GM19324 (cell line): ENCODE results near the gene KRTCAP2.
A peak's percentile ranks its signal among the peaks of the same experiment; 100 is the strongest.
"Not testable (repeated sequence)": the region's sequence is repeated elsewhere in the genome, so short reads cannot be mapped to it uniquely, and the experiment has no call there.

Experiments used
- ATAC-seq: cut with Tn5 transposase; IDR thresholded peaks from one replicate; pipeline ENCODE4 v1.9.1; 2021; ENCODE audit warnings: mild to moderate bottlenecking, moderate library complexity; ENCODE audit not compliant: unreplicated experiment, low FRiP score

Gene KRTCAP2

DNA sequence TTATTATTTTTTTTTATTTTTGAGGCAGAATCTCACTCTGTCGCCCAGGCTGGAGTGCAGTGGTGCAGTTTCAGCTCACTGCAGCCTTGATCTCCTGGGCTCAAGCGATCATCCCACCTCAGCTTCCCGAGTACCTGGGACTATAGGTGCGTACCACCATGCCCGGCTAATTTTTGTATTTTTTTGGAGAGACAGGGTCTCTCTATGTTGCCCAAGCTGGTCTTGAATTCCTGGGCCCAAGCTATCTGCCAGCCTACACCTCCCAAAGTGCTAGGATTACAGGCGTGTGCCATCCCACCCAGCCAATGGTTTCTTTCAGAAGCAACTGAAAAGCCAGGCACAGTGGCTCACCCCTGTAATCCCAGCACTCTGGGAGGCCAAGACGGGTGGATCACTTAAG is 2.3 kb downstream of the KRTCAP2 start:
- no peak for ATAC-seq

DNA sequence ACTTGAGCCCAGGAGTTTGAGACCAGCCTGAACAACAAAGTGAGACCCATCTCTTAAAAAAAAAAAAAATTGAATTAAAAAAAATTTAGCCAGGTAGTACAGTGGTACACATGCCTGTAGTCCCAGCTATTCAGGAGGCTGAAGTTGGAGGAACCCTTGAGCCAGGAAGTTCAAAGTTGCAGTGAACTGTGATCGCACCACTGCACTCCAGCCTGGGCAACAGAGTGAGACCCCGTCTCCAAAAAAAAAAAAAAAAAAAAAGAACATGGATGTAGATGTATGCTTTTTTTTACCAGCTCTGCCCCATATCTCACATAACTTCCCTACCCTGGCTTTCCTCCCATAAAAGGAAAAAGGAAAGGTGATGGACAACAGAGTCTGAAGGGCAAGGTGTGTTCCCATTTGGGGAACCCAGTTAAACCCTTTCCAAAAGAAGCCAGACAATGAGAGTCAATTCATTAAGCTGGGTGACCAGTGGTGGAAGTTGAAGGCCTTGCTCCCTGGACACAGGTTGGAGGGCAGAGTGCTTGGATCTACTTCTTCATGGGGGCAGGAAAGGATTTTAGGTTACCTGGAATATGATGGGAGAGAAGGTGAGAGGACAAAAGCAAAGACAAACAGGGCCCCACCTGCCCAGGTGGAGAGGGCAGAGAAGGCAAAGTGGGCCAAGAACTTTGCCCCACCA is 2.9 kb downstream of the KRTCAP2 start:
- ATAC-seq, result no peak

DNA sequence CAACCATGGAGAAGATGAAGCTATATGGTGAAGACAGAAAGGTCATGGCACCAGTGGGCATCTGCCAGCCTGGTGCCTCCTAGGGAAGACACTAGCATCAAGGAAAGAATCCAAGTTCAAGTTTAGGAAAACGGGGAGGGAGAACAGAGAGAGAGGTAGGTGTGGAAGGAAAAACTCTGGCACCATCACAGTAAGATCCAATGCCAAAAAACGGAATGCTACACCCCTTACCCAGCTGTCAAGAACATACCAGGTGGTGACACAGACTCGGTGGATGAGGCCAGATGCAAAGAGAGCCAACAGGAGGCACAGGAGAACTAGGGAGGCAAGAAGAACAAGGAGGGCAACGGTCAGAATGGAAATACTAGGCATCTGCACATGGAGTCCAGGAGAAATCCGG is 3.6 kb downstream of the KRTCAP2 start:
- ATAC-seq, result no peak

DNA sequence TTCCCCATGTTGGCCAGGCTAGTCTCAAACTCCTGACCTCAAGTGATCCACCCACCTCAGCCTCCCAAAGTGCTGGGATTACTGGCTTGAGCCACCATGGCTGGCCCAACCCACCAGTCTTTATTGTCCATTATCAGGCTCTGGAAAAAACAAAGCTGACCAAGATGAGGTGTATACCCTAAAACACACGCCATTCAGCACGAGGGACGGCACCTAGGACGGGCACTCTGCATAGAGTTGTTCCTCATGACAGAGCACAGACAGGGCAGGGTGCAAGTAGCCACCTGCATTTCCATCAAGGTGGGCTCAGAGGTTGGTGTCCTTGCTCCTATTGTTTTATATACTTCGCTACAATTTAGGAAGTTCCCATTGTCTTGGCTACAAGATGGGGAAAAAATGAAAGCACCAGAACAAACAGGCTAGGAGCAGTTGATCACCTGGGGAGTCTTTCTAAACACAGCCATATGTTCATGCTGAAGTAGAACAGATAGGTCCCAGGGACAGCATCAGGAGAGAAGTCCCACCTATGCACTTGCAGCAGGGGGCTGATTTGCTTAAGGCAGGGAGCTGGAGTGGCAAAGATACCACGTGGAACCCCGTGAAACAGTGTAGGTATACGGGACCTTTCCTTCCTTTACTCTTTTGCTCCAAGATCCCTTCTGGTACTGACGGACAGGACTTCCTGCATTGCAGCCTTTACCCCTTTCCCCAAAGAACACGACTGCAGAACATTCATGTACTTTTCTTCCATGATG is 4.5 kb downstream of the KRTCAP2 start:
- ATAC-seq, result no peak

DNA sequence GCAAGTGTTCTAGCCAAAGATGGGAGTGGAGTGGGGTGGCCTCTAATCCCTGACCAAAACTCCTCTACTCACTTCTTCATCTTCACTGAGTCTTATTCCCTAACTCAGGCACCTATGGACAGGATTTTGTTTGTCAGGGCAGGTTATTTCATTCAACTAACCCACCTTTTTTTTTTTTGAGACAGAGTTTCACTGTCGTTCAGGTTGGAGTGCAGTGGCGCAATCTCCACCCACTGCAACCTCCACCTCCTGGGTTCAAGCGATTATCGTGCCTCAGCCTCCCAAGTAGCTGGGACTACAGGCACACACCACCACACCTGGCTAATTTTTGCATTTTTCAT is 5.0 kb downstream of the KRTCAP2 start:
- ATAC-seq, result not testable (repeated sequence)

DNA sequence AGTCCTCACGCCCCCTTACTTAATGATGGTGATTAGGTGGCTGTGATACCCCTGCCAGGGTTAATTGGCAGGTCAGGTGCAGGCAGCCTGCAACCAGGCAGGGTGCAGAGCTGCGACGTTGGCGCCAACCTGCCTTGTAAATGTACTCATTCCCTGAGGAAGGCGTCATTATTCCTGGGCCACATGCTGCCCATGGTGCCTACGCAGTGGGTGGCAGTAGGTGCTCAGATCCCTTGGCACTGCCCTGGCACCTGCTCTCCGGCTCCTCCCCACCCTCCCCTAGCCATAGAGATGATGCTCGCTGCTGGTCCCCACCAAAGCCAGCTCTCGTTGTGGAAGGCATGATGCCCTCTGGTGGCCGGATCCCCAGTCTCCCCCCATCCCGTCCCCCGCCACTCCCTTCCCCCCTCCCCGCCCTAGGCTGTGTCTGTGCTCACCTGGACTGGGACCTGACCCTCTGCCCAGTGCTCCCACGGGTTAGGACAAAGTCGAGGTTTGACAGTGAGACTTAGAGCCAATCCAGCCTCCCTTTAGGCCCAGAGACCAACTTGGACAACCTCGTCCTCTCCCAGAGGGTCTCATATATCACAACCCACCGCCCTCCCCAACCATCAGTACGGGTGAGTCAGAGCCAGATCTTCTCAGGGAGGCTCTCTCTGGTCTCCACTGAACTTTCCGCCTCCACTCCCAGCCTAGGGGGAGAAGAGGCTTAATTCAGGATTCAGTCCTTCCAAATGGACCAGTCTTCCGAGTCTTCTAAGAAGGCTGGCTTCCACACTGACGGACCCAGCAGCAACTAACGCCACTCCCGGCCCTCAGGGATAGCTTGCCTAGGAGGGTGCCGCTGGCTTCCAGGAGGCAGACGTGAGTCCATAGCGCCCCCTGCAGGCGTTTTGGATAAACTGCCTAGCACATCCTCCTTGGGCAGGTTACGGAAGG is 5.7 kb downstream of the KRTCAP2 start:
- no peak for ATAC-seq

DNA sequence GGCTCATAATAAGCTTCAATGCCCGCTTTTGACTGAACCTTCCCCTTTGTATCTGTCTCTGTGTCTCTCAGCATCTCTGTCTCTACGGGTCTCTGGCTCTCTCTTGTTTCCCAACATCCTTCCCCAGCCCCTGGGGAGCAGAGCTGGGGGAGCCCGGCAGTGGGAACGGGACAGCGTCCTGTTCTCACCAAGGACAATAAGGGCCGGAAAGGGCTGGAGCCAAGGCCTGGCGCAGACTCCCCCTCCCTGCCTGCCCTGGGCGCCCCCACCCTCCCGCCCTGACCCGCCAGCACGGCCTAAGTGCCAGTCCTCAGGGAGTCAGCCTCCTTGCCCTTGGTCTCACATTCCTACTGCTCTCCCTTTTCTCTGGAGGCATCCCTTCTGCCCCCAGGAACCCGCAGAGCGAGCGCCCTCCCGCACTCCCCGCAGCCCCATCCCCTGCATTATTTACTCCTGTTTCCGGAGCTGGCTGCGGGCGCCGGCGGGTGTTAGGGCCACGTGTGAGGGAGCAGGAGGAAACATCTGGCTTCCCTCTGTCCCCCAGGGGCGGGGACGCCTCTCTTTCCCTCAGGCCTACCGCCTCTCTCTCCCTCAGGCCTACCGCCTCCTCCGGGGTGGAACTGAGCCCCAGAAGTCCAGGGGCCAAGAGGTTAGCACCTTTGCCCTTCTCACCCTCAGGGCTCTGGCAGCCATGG is 6.5 kb downstream of the KRTCAP2 start:
- no peak for ATAC-seq

DNA sequence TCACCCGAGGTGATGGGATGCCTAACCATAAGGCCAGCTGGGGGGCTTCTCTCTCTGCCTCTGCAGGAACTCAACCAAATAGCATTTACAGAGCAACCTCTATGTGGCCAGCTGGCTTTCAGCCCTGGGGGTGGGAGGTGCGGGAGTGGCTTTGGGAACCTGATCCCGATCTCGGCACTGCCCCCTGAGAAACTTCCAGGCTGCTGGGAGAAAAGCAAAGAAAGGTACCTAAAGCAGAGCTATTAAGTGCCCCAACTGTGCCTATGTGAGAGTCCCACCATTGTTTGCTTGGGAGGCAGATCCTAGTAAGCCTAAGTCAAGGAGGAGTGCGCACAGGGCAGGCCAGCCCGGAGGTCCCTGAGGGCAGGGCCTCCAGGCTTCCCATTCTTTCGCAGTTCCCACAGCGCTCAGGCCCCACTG is 7.0 kb downstream of the KRTCAP2 start:
- ATAC-seq, result no peak

DNA sequence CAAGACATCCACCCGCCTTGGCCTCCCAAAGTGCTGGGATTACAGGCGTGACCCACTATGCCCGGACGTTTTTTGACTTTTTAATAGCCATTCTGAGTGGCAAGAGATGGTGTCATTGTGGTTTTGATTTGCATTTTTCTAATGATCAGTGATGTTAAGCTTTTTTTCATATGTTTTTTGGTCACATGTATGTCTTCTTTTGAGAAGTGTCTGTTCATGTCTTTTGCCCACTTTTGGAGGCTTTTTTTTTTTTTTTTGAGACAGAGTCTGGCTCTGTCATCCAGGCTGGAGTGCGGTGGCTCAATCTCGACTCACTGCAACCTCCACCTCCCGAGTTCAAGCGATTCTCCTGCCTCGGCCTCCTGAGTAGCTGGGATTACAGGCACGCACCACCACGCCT is 8.5 kb downstream of the KRTCAP2 start:
- not testable (repeated sequence) for ATAC-seq

DNA sequence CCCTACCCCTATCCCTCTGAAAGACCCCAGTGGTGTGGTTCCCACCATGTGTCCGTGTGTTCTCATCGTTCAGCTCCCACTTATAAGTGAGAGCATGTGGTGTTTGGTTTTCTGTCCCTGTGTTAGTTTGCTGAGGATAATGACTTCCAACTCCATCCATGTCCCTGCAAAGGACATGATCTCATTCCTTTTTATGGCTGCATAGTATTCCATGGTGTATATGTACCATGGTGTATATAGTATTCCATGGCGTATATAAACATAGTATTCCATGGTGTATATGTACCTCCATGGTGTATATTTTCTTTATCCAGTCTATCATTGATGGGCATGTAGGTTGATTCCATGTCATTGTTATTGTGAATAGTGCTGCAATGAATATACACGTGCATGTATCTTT is 9.3 kb downstream of the KRTCAP2 start:
- not testable (repeated sequence) for ATAC-seq

DNA sequence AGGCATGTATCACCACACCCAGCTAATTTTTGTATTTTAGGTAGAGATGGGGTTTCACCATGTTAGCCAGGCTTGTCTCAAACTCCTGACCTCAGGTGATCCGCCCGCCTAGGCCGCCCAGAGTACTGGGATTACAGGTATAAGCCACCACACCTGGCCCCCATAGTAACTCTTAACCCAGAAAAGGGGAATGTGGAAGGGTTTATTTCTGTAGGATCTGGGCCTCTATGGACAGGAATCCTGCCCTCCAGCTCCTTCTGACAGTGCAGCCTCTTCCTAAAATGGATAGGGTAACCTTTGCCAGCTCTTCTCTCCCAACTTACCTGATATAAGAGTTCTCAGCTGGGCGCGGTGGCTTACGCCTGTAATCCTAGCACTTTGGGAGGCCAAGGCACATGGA is 10.5 kb downstream of the KRTCAP2 start:
- ATAC-seq, result not testable (repeated sequence)

DNA sequence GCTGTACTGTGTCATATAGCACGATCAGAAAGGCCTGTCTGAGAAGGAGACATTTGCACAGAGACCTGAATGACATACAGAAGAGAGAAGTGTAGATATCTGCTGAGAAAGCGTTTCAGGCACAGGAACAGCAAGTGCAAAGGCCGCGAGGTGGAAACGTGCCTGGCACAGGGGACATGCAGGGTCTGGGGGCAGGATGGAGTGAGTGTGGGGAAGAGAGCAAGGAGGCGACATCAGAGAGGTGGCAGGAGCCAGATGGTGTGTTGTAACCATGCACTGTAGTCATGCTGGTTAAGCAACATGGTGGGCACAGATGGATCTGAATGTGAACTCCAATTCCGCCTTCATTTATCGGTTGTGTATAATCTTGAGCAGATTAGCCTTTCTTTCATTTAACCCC is 13.0 kb downstream of the KRTCAP2 start:
- no peak for ATAC-seq

DNA sequence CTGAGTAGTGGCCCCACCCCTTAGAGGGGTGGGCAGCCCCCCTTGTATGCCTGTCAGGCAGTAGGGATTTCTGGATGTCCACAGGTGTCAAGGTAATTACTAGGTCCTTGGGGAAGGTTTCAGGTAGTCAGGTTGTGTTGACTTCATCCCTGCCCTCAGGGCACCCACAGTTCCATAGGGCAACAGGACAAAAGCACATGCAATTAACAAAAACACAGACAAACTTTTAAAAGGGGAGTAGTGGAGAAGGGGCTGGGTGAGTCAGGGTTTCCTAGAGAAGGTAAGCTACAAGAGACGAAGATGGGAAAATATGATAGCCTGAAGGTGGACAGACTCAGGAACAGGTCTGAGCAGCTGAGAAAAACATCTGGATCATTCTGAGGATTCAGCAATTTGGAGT is 14.1 kb downstream of the KRTCAP2 start:
- ATAC-seq, result no peak

DNA sequence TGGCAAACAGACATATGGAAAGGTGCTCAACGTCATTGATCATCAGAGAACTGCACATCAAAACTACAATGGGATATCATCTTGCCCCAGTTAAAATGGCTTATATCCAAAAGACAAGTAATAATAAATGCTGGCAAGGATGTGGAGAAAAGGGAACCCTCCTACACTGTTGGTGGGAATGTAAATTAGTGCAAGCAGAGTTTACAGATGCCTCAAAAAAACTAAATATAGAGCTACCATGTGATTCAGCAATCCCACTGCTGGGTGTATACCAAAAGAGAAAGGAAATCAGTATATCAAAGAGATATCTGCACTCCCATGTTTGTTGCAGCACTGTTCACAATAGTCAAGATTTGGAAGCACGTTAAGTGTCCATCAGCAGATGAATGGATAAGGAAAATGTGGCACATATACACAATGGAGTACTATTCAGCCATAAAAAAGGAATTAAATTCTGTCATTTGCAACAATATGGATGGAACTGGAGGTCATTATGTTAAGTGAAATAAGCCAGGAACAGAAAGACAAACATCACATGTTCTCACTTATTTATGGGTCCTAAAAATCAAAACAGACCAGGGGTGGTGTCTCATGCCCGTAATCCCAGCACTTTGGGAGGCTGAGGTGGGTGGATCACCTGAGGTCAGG is 17.0 kb downstream of the KRTCAP2 start:
- not testable (repeated sequence) for ATAC-seq

DNA sequence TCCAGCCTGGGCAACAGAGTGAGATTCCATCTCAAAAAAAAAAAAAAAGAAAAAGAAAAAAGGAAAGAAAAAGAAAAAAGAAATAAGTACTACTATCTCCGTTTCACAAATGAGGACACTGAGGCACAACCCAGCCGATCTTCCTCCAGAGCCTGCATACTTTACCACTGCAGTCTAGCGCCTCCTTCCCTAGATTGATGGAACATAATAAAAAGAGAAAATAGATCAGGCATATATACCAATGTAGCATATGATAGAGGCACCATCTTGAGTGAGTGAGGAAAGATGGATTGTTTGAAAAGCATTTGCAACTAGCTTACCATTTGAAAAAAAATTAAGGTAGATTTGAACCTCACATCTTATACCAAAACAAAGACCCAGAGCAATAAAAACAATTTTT is 27.6 kb downstream of the KRTCAP2 start:
- ATAC-seq, result no peak

DNA sequence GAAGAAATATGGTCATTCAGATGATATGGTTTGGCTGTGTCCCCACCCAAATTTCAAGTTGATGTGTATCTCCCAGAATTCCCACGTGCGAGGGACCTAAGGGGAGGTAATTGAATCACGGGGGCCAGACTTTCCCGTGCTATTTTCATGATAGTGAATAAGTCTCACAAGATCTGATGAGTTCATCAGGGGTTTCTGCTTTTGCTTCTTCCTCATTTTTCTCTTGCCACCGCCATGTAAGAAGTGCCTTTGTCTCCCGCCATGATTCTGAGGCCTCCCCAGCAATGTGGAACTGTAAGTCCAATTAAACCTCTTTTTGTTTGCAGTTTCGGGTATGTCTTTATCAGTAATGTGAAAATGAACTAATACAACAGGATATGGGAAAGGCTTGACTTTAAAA is 31.4 kb downstream of the KRTCAP2 start:
- ATAC-seq, result no peak

DNA sequence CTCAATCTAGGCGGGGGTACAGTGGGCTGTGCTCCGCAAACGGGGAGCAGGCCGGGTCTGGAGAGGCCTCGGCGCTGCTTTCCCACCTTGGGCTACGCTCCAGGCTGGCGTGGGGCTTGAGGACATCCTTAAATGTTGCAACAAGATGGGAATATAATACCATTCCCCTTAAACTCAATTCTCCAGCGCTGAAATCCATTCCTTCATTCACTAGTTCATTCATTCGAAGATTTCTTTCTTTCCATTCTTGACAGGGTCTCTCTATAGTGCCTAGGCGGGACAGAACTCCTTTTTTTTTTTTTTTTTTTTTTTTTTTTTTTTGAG is 32.5 kb downstream of the KRTCAP2 start:
- ATAC-seq, result no peak

DNA sequence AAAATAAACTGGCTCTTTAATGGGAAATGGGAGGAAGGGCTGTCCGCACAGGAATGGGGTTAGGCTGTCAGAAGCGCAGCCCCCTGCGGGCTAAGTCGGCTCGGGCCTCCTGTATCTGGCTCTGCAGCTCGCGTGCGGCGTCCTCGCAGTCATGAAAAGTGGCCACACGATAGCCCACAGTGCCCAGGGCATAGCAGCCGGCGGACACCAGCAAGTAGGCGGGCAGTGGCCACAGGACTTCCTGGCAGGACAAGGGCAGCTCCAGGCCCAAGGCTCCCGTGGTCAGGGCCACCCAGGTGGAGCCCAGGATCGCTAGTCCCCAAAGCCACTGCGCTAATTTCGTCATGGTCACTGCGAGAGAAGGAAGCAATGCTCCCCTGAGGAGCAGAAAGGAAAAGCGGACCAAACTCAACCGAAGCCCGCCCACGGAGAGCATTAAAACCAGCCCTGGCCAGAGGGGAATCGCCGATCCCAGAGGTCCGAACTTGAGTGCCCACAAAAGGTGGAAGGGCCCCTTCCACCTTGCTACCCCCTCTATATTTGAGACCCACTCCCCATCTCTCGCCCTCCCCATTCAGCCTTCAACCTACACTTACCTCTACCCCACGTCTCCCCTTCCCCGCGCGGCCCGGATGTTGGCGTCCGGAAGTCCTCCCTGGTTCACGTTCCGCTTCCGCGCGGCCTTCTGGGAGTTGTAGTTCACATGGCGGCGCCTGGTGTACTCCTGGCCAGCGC is 33.0 kb downstream of the KRTCAP2 start, which contains the start of gene DPM3:
Gene DPM3 (minus strand): TSS at position 637 of the 735 bp plus-strand sequence. CDS start 291 bp downstream, at position 346.
- peak; percentile 47 for ATAC-seq

DNA sequence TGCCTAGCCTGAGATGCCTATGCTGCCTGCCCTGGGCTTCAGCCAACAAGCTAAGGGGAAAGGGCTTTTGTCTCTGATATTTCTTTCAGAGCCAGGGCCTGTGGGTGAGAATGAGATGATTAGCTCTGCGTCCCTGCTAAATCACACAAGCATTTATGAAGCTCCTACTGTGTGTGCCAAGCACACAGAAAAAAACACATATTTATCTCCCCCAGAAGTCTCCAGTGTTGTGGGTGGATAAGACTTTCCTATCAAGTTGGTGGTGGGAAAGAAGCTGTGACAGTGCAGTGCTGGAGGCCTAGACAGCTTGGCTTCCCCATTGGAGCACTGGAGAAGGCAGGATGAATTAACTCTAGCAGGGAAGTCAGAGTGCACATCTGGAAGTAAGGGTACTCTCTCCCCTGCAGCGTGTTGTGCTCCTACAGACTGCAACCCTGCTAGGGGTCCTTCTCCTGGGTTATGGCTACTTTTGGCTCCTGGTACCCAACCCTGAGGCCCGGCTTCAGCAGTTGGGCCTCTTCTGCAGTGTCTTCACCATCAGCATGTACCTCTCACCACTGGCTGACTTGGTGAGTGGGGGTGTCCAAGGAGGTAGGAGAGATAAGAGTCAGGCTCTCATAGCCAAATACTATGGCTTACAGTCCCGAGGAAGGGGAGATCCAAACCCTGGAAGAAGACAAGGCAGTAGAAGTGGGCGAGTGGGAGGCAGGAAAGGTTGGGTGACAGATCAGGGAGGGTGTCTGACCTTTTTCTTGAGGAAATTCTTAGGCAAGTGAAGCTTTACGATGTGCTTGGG is 35.8 kb downstream of the KRTCAP2 start:
- ATAC-seq, result no peak
